Activated naive CD8-positive, alpha-beta T cell treated with anti-CD3 and anti-CD28 coated beads for 36 hours (primary cell): ENCODE results near the gene DUSP12. TPM values are rescaled to one million over a fixed set of nuclear protein-coding genes. Genes with fewer than 3 reads are reported as not detected.

ENCODE experiments used
- DNase-seq: peaks from one replicate; pipeline ENCODE4 v3.0.0; 2021
- H3K27ac Mint-ChIP-seq: one replicate; pipeline ENCODE4 v1.8.0; 2022; ENCODE audit warnings: mild to moderate bottlenecking, moderate library complexity, mixed read lengths
- H3K27me3 Mint-ChIP-seq: one replicate; pipeline ENCODE4 v1.8.0; 2022; ENCODE audit warnings: mild to moderate bottlenecking, mixed read lengths
- H3K36me3 Mint-ChIP-seq: one replicate; pipeline ENCODE4 v1.8.0; 2021; ENCODE audit warnings: mild to moderate bottlenecking, mixed read lengths
- H3K4me1 Mint-ChIP-seq: one replicate; pipeline ENCODE4 v1.8.0; 2021; ENCODE audit warnings: mixed read lengths
- H3K4me3 Mint-ChIP-seq: one replicate; pipeline ENCODE4 v1.8.0; 2022; ENCODE audit warnings: mild to moderate bottlenecking, moderate library complexity, mixed read lengths
- H3K9me3 Mint-ChIP-seq: one replicate; pipeline ENCODE4 v1.8.0; 2022; ENCODE audit warnings: mixed read lengths
- total RNA-seq, 2 experiments: library from RNA; stranded (reverse); gene quantifications; one replicate each; pipeline ENCODE4 v1.2.3, GENCODE V29; 2021

Gene DUSP12
- total RNA-seq, 2 experiments from 2014 or later, result 39.9 to 40.3 TPM

DNA sequence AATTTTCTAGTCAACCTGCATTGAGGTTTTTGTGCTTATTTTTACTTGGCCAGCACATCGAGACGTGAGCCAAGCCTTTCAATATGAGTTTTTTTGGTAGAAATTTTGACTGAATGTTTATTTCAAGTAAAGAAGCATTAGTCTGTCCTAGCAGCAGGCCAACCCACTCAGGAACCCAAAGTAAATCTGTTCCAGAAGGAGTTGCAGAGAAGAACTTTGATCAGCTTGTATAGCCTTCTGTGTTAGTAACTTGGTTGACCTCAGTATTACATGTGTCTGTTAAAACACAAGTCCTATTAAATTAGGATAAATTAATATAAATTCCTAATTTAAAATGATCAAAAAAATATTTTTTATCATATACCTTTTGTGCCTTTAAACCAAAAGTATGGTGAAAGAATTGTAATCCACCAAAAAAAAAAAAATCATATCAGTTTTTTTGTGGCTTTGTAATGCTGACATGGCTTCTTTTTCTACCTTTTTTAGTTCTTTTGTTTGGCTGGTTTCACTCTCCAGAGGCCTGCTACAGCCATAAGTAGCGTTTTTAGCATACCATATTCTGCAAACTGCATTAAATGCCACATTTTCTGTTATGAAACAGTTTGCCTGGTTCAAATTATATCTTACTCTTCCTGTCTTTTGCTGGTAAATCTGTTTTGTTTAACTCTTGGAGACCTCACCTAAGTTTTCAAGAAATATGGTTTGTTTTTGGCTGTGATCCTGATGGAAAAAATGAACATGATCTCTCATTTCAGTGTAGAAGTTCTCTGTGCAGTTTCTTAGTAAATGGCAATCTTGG lies 56.0 kb downstream of the DUSP12 start:
- Mint-ChIP-seq H3K4me1 (peaks cover 14% of the 10 kb centered on the region), H3K27me3 (no peaks in the 10 kb centered on the region), H3K27ac (no peak overlapping the region), H3K36me3 (peaks cover 34% of the 10 kb centered on the region), H3K4me3 (no peak overlapping the region), H3K9me3 (peaks cover 12% of the 10 kb centered on the region)
- no peak for DNase-seq

Other genes with a start within 250 kb of the DUSP12 start
- not detected for gene FCGR2A, start 244.3 kb upstream of the DUSP12 start, total RNA-seq
- gene HSPA6, start 225.2 kb upstream of the DUSP12 start, total RNA-seq, result under 1 TPM; 0.33 to 0.34 TPM
- not detected for gene FCGR3A, start 200.0 kb upstream of the DUSP12 start, total RNA-seq
- not detected for gene FCGR3B, start 118.6 kb upstream of the DUSP12 start, total RNA-seq
- under 1 TPM; 0.20 to 0.25 TPM for gene FCGR2B, start 86.6 kb upstream of the DUSP12 start, total RNA-seq
- gene FCRLA, start 42.6 kb upstream of the DUSP12 start, total RNA-seq, result under 1 TPM; 0.35 to 0.56 TPM
- gene FCRLB, start 28.2 kb upstream of the DUSP12 start, total RNA-seq, result under 1 TPM; 0.49 to 0.76 TPM
- gene ATF6, start 16.5 kb downstream of the DUSP12 start, total RNA-seq, result 10 to 100 TPM; 20.2 to 22.1 TPM